Measurements from ENCODE around the gene MRTFA.

The MRTFA gene

GRCh38 chr22:40446203-40446602 lies 190.3 kb downstream of the MRTFA start:
- no peak for DNase-seq

- DNase-seq, result no peak
Observed at GRCh38 chr22:40444178-40444831, 192.2 kb downstream of the MRTFA start.

- no peak for DNase-seq
Observed at GRCh38 chr22:40443732-40444131, 192.8 kb downstream of the MRTFA start.

- DNase-seq, result no peak
Observed at GRCh38 chr22:40441761-40442390, 194.6 kb downstream of the MRTFA start.

- no peak for DNase-seq
Observed at GRCh38 chr22:40436505-40437431, 199.8 kb downstream of the MRTFA start.

- no peak for DNase-seq
Observed at GRCh38 chr22:40434745-40435144, 201.8 kb downstream of the MRTFA start.

- DNase-seq, result no peak
Observed at GRCh38 chr22:40434106-40434505, 202.4 kb downstream of the MRTFA start.

- DNase-seq, result no peak
Observed at GRCh38 chr22:40433416-40434090, 203.0 kb downstream of the MRTFA start.

- DNase-seq, result no peak
Observed at GRCh38 chr22:40432625-40433024, 203.9 kb downstream of the MRTFA start.

GRCh38 chr22:40432157-40432556 lies 204.4 kb downstream of the MRTFA start:
- no peak for DNase-seq

- no peak for DNase-seq
Observed at GRCh38 chr22:40430991-40431390, 205.5 kb downstream of the MRTFA start.

- DNase-seq, result no peak
Observed at GRCh38 chr22:40429481-40429880, 207.0 kb downstream of the MRTFA start.

- no peak for DNase-seq
Observed at GRCh38 chr22:40428796-40429195, 207.7 kb downstream of the MRTFA start.

- DNase-seq, result no peak
Observed at GRCh38 chr22:40426594-40427333, 209.8 kb downstream of the MRTFA start.

GRCh38 chr22:40425082-40425481 lies 211.4 kb downstream of the MRTFA start:
- no peak for DNase-seq

- no peak for DNase-seq
Observed at GRCh38 chr22:40423882-40424640, 212.5 kb downstream of the MRTFA start.

- DNase-seq, result no peak
Observed at GRCh38 chr22:40423310-40423688, 213.2 kb downstream of the MRTFA start.

GRCh38 chr22:40422558-40423309 lies 213.8 kb downstream of the MRTFA start:
- no peak for DNase-seq

GRCh38 chr22:40421941-40422340 lies 214.6 kb downstream of the MRTFA start:
- no peak for DNase-seq

GRCh38 chr22:40421082-40421350 lies 215.5 kb downstream of the MRTFA start:
- DNase-seq, result no peak

Data from activated CD8-positive, alpha-beta memory T cell treated with anti-CD3 and anti-CD28 coated beads, Interleukin-2, amount 50 U/mL, for 4 hours (primary cell).